Effector CD4-positive, alpha-beta T cell (primary cell): ENCODE data around the gene MREG.
A peak's percentile ranks its signal among the peaks of the same experiment; 100 is the strongest.
"Not testable (repeated sequence)": the region's sequence is repeated elsewhere in the genome, so short reads cannot be mapped to it uniquely, and the experiment has no call there.

ENCODE experiments used
- DNase-seq: peaks from one replicate; pipeline ENCODE4 v3.0.0-alpha.2; 2020

MREG gene

GRCh38 chr2:215957354-215958122, 55.8 kb downstream of the MREG start:
- DNase-seq = not testable (repeated sequence)

- DNase-seq = no peak
Measured at GRCh38 chr2:215952860-215953637, 60.3 kb downstream of the MREG start.

GRCh38 chr2:215951558-215951957, 61.8 kb downstream of the MREG start:
- DNase-seq = no peak

GRCh38 chr2:215949991-215950404, 63.4 kb downstream of the MREG start:
- no peak for DNase-seq

GRCh38 chr2:215948051-215948450, 65.3 kb downstream of the MREG start:
- DNase-seq = no peak

GRCh38 chr2:215946586-215946985, 66.8 kb downstream of the MREG start:
- no peak for DNase-seq

GRCh38 chr2:215942194-215942593, 71.2 kb downstream of the MREG start:
- DNase-seq = no peak

- DNase-seq = no peak
Measured at GRCh38 chr2:215941726-215942125, 71.6 kb downstream of the MREG start.

GRCh38 chr2:215940645-215941184, 72.6 kb downstream of the MREG start:
- no peak for DNase-seq

GRCh38 chr2:215937190-215937589, 76.2 kb downstream of the MREG start:
- no peak for DNase-seq

- no peak for DNase-seq
Measured at GRCh38 chr2:215933151-215933550, 80.2 kb downstream of the MREG start.

GRCh38 chr2:215931256-215931903, 82.0 kb downstream of the MREG start:
- DNase-seq = peak; percentile 9

GRCh38 chr2:215930505-215931253, 82.7 kb downstream of the MREG start:
- no peak for DNase-seq

GRCh38 chr2:215929602-215930335, 83.6 kb downstream of the MREG start:
- no peak for DNase-seq

- DNase-seq = no peak
Measured at GRCh38 chr2:215928086-215928485, 85.3 kb downstream of the MREG start.

- DNase-seq = not testable (repeated sequence)
Measured at GRCh38 chr2:215926992-215927391, 86.4 kb downstream of the MREG start.

- DNase-seq = no peak
Measured at GRCh38 chr2:215921895-215922294, 91.5 kb downstream of the MREG start.

GRCh38 chr2:215920244-215921100, 92.9 kb downstream of the MREG start:
- DNase-seq = peak; percentile 18

- no peak for DNase-seq
Measured at GRCh38 chr2:215919624-215920243, 93.6 kb downstream of the MREG start.

GRCh38 chr2:215918901-215919599, 94.3 kb downstream of the MREG start:
- no peak for DNase-seq
